Testis (tissue), 2 donors: Measurements from ENCODE around the gene CYP2U1.

Experiments used
- CTCF ChIP-seq, 3 experiments: fragments of 450-650 bp in 2 of 3; fragments of 200-600 bp in 1 of 3; sonication (generic) in 1 of 3; IDR thresholded peaks; one replicate each; pipeline ENCODE4 v1.5.1; 2016 to 2019; ENCODE audit warnings: antibody characterized with exemption in 3 of 3, mild to moderate bottlenecking in 2 of 3, moderate library complexity in 1 of 3
- POLR2A ChIP-seq: fragments of 450-650 bp; IDR thresholded peaks from one replicate; pipeline ENCODE4 v1.6.1; 2017; ENCODE audit warnings: antibody characterized with exemption, mild to moderate bottlenecking, moderate library complexity

GRCh38 chr4:107950746-107951540 lies 19.6 kb downstream of the CYP2U1 start:
- no peak for TF ChIP-seq CTCF (IDR thresholded peaks at IDR 0.05)
- TF ChIP-seq POLR2A, result no peak
